ENCODE data around the gene GRIP2. TPM values are rescaled to one million over a fixed set of nuclear protein-coding genes. Genes with fewer than 3 reads are reported as not detected.

GRIP2 gene
- total RNA-seq, 4 donors from 2014 or later = 0.80 to 12.4 (median 1.4) TPM; not detected in 1

- DNase-seq = no peak
- TF ChIP-seq POLR2A (IDR thresholded peaks at IDR 0.05) = no peak
- TF ChIP-seq, protein P1, sequence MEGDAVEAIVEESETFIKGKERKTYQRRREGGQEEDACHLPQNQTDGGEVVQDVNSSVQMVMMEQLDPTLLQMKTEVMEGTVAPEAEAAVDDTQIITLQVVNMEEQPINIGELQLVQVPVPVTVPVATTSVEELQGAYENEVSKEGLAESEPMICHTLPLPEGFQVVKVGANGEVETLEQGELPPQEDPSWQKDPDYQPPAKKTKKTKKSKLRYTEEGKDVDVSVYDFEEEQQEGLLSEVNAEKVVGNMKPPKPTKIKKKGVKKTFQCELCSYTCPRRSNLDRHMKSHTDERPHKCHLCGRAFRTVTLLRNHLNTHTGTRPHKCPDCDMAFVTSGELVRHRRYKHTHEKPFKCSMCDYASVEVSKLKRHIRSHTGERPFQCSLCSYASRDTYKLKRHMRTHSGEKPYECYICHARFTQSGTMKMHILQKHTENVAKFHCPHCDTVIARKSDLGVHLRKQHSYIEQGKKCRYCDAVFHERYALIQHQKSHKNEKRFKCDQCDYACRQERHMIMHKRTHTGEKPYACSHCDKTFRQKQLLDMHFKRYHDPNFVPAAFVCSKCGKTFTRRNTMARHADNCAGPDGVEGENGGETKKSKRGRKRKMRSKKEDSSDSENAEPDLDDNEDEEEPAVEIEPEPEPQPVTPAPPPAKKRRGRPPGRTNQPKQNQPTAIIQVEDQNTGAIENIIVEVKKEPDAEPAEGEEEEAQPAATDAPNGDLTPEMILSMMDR (IDR thresholded peaks at IDR 0.05) = no peak
- peaks cover 0 to 79% (median 0%) of the 10 kb centered on the region in 3 donors for H3K36me3 ChIP-seq
Measured at GRCh38 chr3:14446988-14447570, 93.1 kb downstream of the GRIP2 start.

DNA sequence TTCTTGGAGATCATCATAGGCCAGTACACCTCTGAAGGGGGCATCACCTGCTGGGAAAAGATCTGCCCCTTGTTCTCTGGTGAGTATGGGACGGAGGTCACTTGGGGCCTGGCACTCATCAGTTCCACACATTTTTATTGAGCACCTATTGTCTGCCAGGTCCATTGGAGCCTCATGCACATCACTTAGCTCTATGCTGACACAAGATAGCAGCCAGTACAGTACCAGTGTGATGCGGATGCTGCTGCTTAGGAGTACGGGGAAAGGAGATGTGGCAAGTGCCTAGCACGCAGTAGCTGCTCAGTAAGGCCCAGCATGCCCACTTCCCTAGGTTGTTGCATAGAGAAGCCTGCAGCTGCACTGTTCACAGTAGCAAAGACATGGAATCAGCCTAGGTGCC, 94.4 kb downstream of the GRIP2 start:
- Histone ChIP-seq H3K27ac (no peak overlapping the region), H3K9me3 (no peaks in the 10 kb centered on the region), H3K27me3 (no peaks in the 10 kb centered on the region), H3K4me1 (no peaks in the 10 kb centered on the region), H3K4me3 (no peak overlapping the region), H3K36me3 (peaks cover 0 to 74% (median 0%) of the 10 kb centered on the region in 3 donors)
- no peak for DNase-seq
- TF ChIP-seq POLR2A (IDR thresholded peaks at IDR 0.05) = no peak

More at GRCh38 chr3:14446988-14447570, 93.1 kb downstream of the GRIP2 start:
- H3K4me3 ChIP-seq = no peak overlapping the region
- no peaks in the 10 kb centered on the region for H3K9me3 ChIP-seq
- peaks cover 0 to 7% (median 2%) of the 10 kb centered on the region in 4 donors for H3K4me1 ChIP-seq
- H3K27ac ChIP-seq = no peak overlapping the region
- no peaks in the 10 kb centered on the region for H3K27me3 ChIP-seq

- Histone ChIP-seq H3K27me3 (no peaks in the 10 kb centered on the region), H3K9me3 (no peaks in the 10 kb centered on the region), H3K4me1 (peaks cover 0 to 13% (median 2%) of the 10 kb centered on the region in 4 donors), H3K36me3 (peaks cover 0 to 62% (median 0%) of the 10 kb centered on the region in 3 donors), H3K4me3 (no peak overlapping the region), H3K27ac (no peak overlapping the region)
- DNase-seq = no peak
- no peak for TF ChIP-seq POLR2A (IDR thresholded peaks at IDR 0.05)
- TF ChIP-seq, protein P1 (IDR thresholded peaks at IDR 0.05) = no peak
Measured at GRCh38 chr3:14444380-14444779, 95.8 kb downstream of the GRIP2 start.

GRCh38 chr3:14441920-14442300, 98.2 kb downstream of the GRIP2 start:
- H3K4me1 ChIP-seq = peaks cover 0 to 31% (median 4%) of the 10 kb centered on the region in 4 donors
- DNase-seq = no peak
- peaks cover 0 to 37% (median 0%) of the 10 kb centered on the region in 3 donors for H3K36me3 ChIP-seq
- no peaks in the 10 kb centered on the region for H3K9me3 ChIP-seq
- no peaks in the 10 kb centered on the region for H3K27me3 ChIP-seq
- no peak overlapping the region for H3K27ac ChIP-seq
- TF ChIP-seq, protein P1 (IDR thresholded peaks at IDR 0.05) = no peak
- no peak for TF ChIP-seq POLR2A (IDR thresholded peaks at IDR 0.05)
- H3K4me3 ChIP-seq = no peak overlapping the region

GRCh38 chr3:14441240-14441919, 98.8 kb downstream of the GRIP2 start:
- TF ChIP-seq, protein P1 (IDR thresholded peaks at IDR 0.05) = no peak
- no peak for TF ChIP-seq POLR2A (IDR thresholded peaks at IDR 0.05)
- DNase-seq = no peak
- no peaks in the 10 kb centered on the region for H3K27me3 ChIP-seq
- no peaks in the 10 kb centered on the region for H3K9me3 ChIP-seq
- peaks cover 0 to 36% (median 4%) of the 10 kb centered on the region in 4 donors for H3K4me1 ChIP-seq
- peaks cover 0 to 32% (median 0%) of the 10 kb centered on the region in 3 donors for H3K36me3 ChIP-seq
- no peak overlapping the region for H3K27ac ChIP-seq
- no peak overlapping the region for H3K4me3 ChIP-seq

DNA sequence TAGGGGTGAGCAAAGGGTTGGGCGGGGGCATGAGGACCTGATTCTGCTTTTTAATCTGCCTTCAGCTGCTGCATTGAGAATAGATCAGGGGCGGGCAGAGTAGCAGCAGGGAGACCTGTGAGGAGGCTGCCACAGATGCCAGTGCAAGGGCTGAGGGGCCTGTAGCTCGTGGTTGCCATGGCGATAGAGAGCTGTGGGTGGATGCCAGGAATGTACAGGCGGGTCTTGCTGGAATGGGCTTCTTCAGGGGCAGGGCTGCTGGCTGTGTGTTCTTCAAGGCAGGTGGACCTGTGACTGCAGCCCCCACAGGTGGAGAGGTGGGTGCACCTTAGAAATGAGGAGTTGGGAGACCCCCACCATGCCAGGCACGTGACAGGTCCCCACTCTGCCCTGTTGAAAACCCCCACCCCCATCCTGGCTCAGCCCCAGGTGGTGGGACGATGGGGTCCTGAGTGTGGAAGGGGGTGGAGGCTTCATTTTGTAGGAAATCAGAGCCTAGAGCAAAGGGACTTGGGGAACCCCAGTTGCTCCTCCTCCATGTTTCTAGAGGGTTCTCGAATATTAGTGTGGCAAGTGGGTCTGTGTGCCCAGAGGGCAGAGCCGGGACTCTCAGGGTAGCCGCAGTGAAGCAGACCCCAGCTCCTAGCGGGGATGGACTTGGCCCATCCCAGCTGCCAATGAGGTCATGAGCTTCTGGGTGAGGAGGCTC, 99.5 kb downstream of the GRIP2 start:
- no peaks in the 10 kb centered on the region for H3K27me3 ChIP-seq
- H3K4me3 ChIP-seq = no peak overlapping the region
- TF ChIP-seq, protein P1 (IDR thresholded peaks at IDR 0.05) = no peak
- no peak for TF ChIP-seq POLR2A (IDR thresholded peaks at IDR 0.05)
- H3K27ac ChIP-seq = no peak overlapping the region
- no peak for DNase-seq
- H3K36me3 ChIP-seq = peaks cover 0 to 25% (median 0%) of the 10 kb centered on the region in 3 donors
- no peaks in the 10 kb centered on the region for H3K9me3 ChIP-seq
- peaks cover 0 to 43% (median 4%) of the 10 kb centered on the region in 4 donors for H3K4me1 ChIP-seq
